A549 (cell line): ENCODE results near the gene NPBWR2. TPM values are rescaled to one million over a fixed set of nuclear protein-coding genes. Genes with fewer than 3 reads are reported as not detected.

Experiments used
- ATAC-seq, 2 experiments: fragments of 200-7000 bp in 1 of 2; fragments of >200 bp in 1 of 2; cut with Nextera tagmentation in 1 of 2; cut with Tn5 transposase in 1 of 2; 3 replicates each; pipeline versions ENCODE4 v1.8.0 to v1.9.1; 2018 to 2020; ENCODE audit warnings: mild to moderate bottlenecking in 1 of 2, moderate library complexity in 1 of 2
- CTCF ChIA-PET: fragments of 300-600 bp; sonication (Branson Sonifier 250); formaldehyde crosslinking; extraction: SDS; loops from one replicate; lab custom pipeline; 2021; ENCODE audit warnings: antibody characterized with exemption, inconsistent platforms; lab: Yijun Ruan, JAX
- POLR2A ChIA-PET: fragments of 350-600 bp; formaldehyde crosslinking; extraction: SDS; loops from one replicate; lab custom pipeline; 2021; ENCODE audit warnings: antibody characterized with exemption, inconsistent platforms; lab: Yijun Ruan, JAX
- DNase-seq, 2 experiments: peaks; one replicate each; pipeline versions ENCODE4 v3.0.0 to v3.0.0-alpha.2; 2011 to 2016; ENCODE audit warnings: low read depth in 1 of 2, low spot score in 1 of 2
- FAIRE-seq: peaks from 2 replicates; lab custom pipeline; 2011; peaks lifted over from hg19 to GRCh38; lab: Jason Lieb, UNC
- H3K27ac ChIP-seq, 2 experiments: fragments of >200 bp; sonication (Bioruptor Twin); formaldehyde crosslinking; 3 replicates each; pipeline ENCODE4 v1.5.1; 2016 to 2017
- H3K4me1 ChIP-seq: fragments of >200 bp; sonication (Bioruptor Twin); formaldehyde crosslinking; 3 replicates; pipeline ENCODE4 v1.6.1; 2016
- H3K4me2 ChIP-seq: fragments of >200 bp; sonication (Bioruptor Twin); formaldehyde crosslinking; 3 replicates; pipeline ENCODE4 v1.6.1; 2016
- H3K4me3 ChIP-seq: fragments of >200 bp; sonication (Bioruptor Twin); formaldehyde crosslinking; 3 replicates; pipeline ENCODE4 v1.5.1; 2016
- H3K9me3 ChIP-seq: fragments of >200 bp; sonication (Bioruptor Twin); formaldehyde crosslinking; 3 replicates; pipeline ENCODE4 v1.6.1; 2016
- BCL3 ChIP-seq: fragments of >200 bp; sonication (Bioruptor Twin); formaldehyde crosslinking; IDR thresholded peaks from 3 replicates; pipeline ENCODE4 v1.6.1; 2016
- BHLHE40 ChIP-seq: IDR thresholded peaks from 2 replicates; pipeline ENCODE4 v1.6.1; 2012; ENCODE audit warnings: low read depth, low read length, inconsistent platforms
- ELK1 ChIP-seq: fragments of 150-350 bp; IDR thresholded peaks from 2 replicates; pipeline ENCODE4 v1.6.1; 2014; ENCODE audit warnings: low read depth, mild to moderate bottlenecking, low read length
- HDAC2 ChIP-seq: fragments of 200-600 bp; sonication (generic); IDR thresholded peaks from 2 replicates; pipeline ENCODE4 v1.6.1; 2016
- HOXA7 ChIP-seq: fragments of 250-450 bp; sonication (Bioruptor Pico); IDR thresholded peaks from 2 replicates; pipeline ENCODE4 v1.5.0; 2020; ENCODE audit warnings: mild to moderate bottlenecking, moderate library complexity
- JUN ChIP-seq, 2 experiments: fragments of >200 bp; sonication (Bioruptor Twin); formaldehyde crosslinking; IDR thresholded peaks; 2 replicates in 1 of 2; 3 replicates in 1 of 2; pipeline ENCODE4 v1.6.1; 2016 to 2017
- KDM1A ChIP-seq: fragments of 200-600 bp; sonication (generic); IDR thresholded peaks from 2 replicates; pipeline ENCODE4 v1.6.1; 2016; ENCODE audit warnings: low read depth, mild to moderate bottlenecking
- MAZ ChIP-seq: fragments of 150-350 bp; IDR thresholded peaks from 2 replicates; pipeline ENCODE4 v1.6.1; 2014; ENCODE audit warnings: antibody characterized with exemption, low read depth, low read length, borderline replicate concordance
- MYC ChIP-seq: IDR thresholded peaks from 2 replicates; pipeline ENCODE4 v1.6.1; 2012; ENCODE audit warnings: mild to moderate bottlenecking, inconsistent platforms, low read length, improper control_type of control experiment, borderline replicate concordance
- NFE2L2 ChIP-seq: fragments of 150-350 bp; conservative IDR thresholded peaks from 2 replicates; pipeline ENCODE4 v1.6.1; 2014; ENCODE audit warnings: low read length
- PHF8 ChIP-seq: fragments of 200-600 bp; sonication (generic); IDR thresholded peaks from 2 replicates; pipeline ENCODE4 v1.6.1; 2016; ENCODE audit warnings: low read depth, mild to moderate bottlenecking, antibody characterized with exemption, moderate library complexity, borderline replicate concordance
- POLR2A ChIP-seq: IDR thresholded peaks from 2 replicates; pipeline ENCODE4 v1.6.1; 2012; ENCODE audit warnings: mild to moderate bottlenecking, low read length
- RARB ChIP-seq: fragments of 250-450 bp; sonication (Bioruptor Pico); IDR thresholded peaks from 2 replicates; pipeline ENCODE4 v1.8.0; 2021; ENCODE audit warnings: mild to moderate bottlenecking, moderate library complexity
- TFCP2L1 ChIP-seq: fragments of 250-450 bp; sonication (Bioruptor Pico); IDR thresholded peaks from 2 replicates; pipeline ENCODE4 v1.5.0; 2021; ENCODE audit warnings: mild to moderate bottlenecking
- ZC3H11A ChIP-seq: fragments of 450-650 bp; IDR thresholded peaks from 2 replicates; pipeline ENCODE4 v1.6.1; 2014; ENCODE audit warnings: antibody characterized with exemption, mild to moderate bottlenecking
- ZNF302 ChIP-seq: fragments of 250-450 bp; sonication (Bioruptor Pico); IDR thresholded peaks from 2 replicates; pipeline ENCODE4 v1.9.0; 2021; ENCODE audit warnings: inconsistent platforms, mild to moderate bottlenecking, moderate library complexity
- ZSCAN20 ChIP-seq: fragments of 250-450 bp; sonication (Bioruptor Pico); IDR thresholded peaks from 2 replicates; pipeline ENCODE4 v1.8.0; 2022; ENCODE audit warnings: mild to moderate bottlenecking, moderate library complexity
- WGBS: methylation state at CpG from one replicate; pipeline ENCODE4 v1.1.6; 2017; ENCODE audit errors: missing lambda C conversion rate; 5-methylcytosine and 5-hydroxymethylcytosine counted together
- polyA plus RNA-seq, 4 experiments: library from polyadenylated mRNA; depleted of rRNA in 3 of 4; stranded (reverse); fragments of >200 nt; fragmentation: RNase III in 1 of 4; extraction: RNeasy Plus Mini Kit Qiagen cat#74134 plus additional on column Dnase treatment in 1 of 4; gene quantifications; 2 replicates in 3 of 4; 3 replicates in 1 of 4; pipeline ENCODE4 v1.2.3, GENCODE V29; 2011 to 2017

Gene NPBWR2
- polyA plus RNA-seq, 2 of the 4 experiments (the other 2 are of a cell fraction) = not detected

- POLR2A ChIA-PET = interaction anchor here (0.7 to 1.5 kb wide), 2 partner anchors 17 to 99 kb away, joined by 7 to 12 read pairs; partner anchors contain the start of gene TCEA2
- DNase-seq (peak in 1 of 2 experiments; percentile 72), ATAC-seq (peak; percentile 15 to 49; a peak in 5 of 6 replicates), FAIRE-seq (no peak)
- WGBS = 0% methylated on average over 4 of the region's 73 CpGs
- H3K4me2 ChIP-seq = peak within 1 kb of the TSS; percentile 100
- no peaks in the 10 kb centered on the region for H3K9me3 ChIP-seq
- peak within 1 kb of the TSS; percentile 89 for H3K4me3 ChIP-seq
- peaks cover 27% of the 10 kb centered on the region for H3K4me1 ChIP-seq
- CTCF ChIA-PET = interaction anchor here (0.7 to 9.1 kb wide), 9 partner anchors 10 to 99 kb away, joined by 3 to 121 read pairs (median 5); partner anchors contain the start of gene PRPF6
- peak within 1 kb of the TSS; percentile 93 to 96 for H3K27ac ChIP-seq
- TF ChIP-seq JUN (IDR thresholded peaks at IDR 0.05) (peak in 1 of 2 experiments; percentile 46; a peak in 1 of 5 replicates), TFCP2L1 (no peak), RARB (CRISPR knock-in tag) (no peak), ZSCAN20 (CRISPR knock-in tag) (no peak), BCL3 (0 out of 3 replicates have a peak, but pooled peaks have one; percentile 41), KDM1A (peak; percentile 56; the same call in 1 of the 2 replicates), PHF8 (peak; percentile 66; the same call in 1 of the 2 replicates), POLR2A (peak; percentile 25; the same call in 1 of the 2 replicates)
Observed at GRCh38 chr20:64079273-64080012, 27.9 kb downstream of the NPBWR2 start, which contains the start of gene RGS19. Gene RGS19, minus strand, starts transcription at chr20:64079518. Its CDS starts 2,632 bp downstream, at chr20:64076886.

- DNase-seq = no peak
- ChIA-PET CTCF (interaction anchor here (0.7 to 9.1 kb wide), 6 partner anchors 9 to 59 kb away, joined by 3 to 121 read pairs (median 8); no protein-coding TSS in a partner anchor), POLR2A (no interaction called here)
- no peak for ATAC-seq
- H3K27ac ChIP-seq = peak overlapping the region; percentile 93 to 96
- peak overlapping the region; percentile 89 for H3K4me3 ChIP-seq
- no peak for FAIRE-seq
- H3K9me3 ChIP-seq = no peaks in the 10 kb centered on the region
- peaks cover 27% of the 10 kb centered on the region for H3K4me1 ChIP-seq
- WGBS = 22% methylated on average over 4 of the region's 4 CpGs
- H3K4me2 ChIP-seq = peak overlapping the region; percentile 100
- TF ChIP-seq HOXA7 (CRISPR knock-in tag) = no peak
- no peak for TF ChIP-seq ZSCAN20 (CRISPR knock-in tag)
- no peak for TF ChIP-seq NFE2L2
- no peak for TF ChIP-seq PHF8
- TF ChIP-seq JUN (IDR thresholded peaks at IDR 0.05) = no peak
- TF ChIP-seq TFCP2L1 = no peak
- TF ChIP-seq ELK1 = no peak
- no peak for TF ChIP-seq MYC
Observed at GRCh38 chr20:64078934-64079272, 28.5 kb downstream of the NPBWR2 start.

DNA sequence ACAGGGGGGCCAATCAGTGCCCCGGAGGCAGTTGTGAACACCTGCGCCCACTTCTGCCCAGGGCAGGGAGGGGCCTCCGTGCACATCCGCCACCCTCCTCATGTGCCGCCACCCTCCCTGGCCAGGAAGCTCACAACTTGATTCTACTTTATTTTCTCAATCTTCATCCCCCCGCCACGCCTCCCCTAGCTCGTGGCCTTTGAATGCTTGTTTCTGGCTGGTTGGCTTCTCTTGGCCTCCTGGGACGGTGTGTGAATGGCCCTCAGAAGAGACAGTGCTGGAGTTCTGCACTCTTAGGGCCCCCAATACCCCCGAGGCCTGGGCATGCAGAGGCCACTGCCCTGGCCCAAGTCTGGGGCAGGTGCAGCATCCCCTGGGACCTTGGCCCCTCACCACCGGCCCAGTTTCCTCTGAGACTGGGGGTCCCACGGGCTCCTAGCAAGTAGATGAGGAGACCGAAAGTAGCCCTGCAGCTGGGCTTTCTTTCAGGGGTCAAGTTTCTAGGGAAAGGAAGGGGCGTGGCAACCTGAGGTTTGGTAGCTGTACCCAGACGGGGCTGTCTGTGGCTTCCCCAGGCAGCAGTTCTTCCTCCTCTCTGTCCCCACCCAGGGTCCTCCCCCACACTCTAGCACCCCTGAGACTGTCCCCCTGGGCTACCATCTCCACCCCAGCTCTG lies 29.4 kb downstream of the NPBWR2 start:
- H3K9me3 ChIP-seq = no peaks in the 10 kb centered on the region
- ATAC-seq (no peak), FAIRE-seq (no peak), DNase-seq (no peak)
- peak overlapping the region; percentile 93 to 96; a peak in 4 of 6 replicates for H3K27ac ChIP-seq
- peak overlapping the region; percentile 100 for H3K4me2 ChIP-seq
- TF ChIP-seq ZNF302 (CRISPR knock-in tag) = no peak
- TF ChIP-seq ZC3H11A = no peak
- TF ChIP-seq HDAC2 = no peak
- no peak for TF ChIP-seq MAZ
- TF ChIP-seq BHLHE40 = no peak
- ChIA-PET POLR2A (no interaction called here), CTCF (interaction anchor here (0.6 to 9.1 kb wide), 6 partner anchors 9 to 43 kb away, joined by 3 to 121 read pairs (median 10); no protein-coding TSS in a partner anchor)
- no peak overlapping the region for H3K4me3 ChIP-seq
- 89% methylated on average over 13 of the region's 15 CpGs for WGBS
- H3K4me1 ChIP-seq = peaks cover 25% of the 10 kb centered on the region
